B cell (primary cell): ENCODE results near the gene ZMAT3. TPM values are rescaled to one million over a fixed set of nuclear protein-coding genes. Genes with fewer than 3 reads are reported as not detected.
"Not testable (repeated sequence)": the region's sequence is repeated elsewhere in the genome, so short reads cannot be mapped to it uniquely, and the experiment has no call there.

Source experiments
- ATAC-seq: fragments of 200-7000 bp; cut with Tn5 transposase; one replicate; pipeline ENCODE4 v1.10.0; 2021; ENCODE audit warnings: low read depth, mild to moderate bottlenecking, moderate number of reproducible peaks, moderate library complexity
- CTCF ChIA-PET: fragments of 350-600 bp; sonication (Branson Sonifier 250); formaldehyde crosslinking; loops from one replicate; lab custom pipeline; 2021; ENCODE audit warnings: antibody characterized with exemption, inconsistent platforms; lab: Charles Lee
- POLR2A ChIA-PET: fragments of 350-600 bp; sonication (Branson Sonifier 250); formaldehyde crosslinking; loops from one replicate; lab custom pipeline; 2021; ENCODE audit warnings: antibody characterized with exemption; lab: Charles Lee
- DNase-seq: peaks from one replicate; pipeline ENCODE4 v3.0.0; 2013
- H2AFZ ChIP-seq: 2 replicates; pipeline ENCODE4 v1.6.1; 2012; ENCODE audit warnings: mild to moderate bottlenecking, low read depth, low read length; ENCODE audit not compliant: insufficient read depth, poor library complexity, severe bottlenecking
- H3K27ac ChIP-seq, 2 donors: 1 replicate in 1 of 2; 2 replicates in 1 of 2; pipeline ENCODE4 v1.5.1; 2012 to 2013; ENCODE audit warnings: low read length in 2 of 2, mild to moderate bottlenecking in 2 of 2, moderate library complexity in 1 of 2
- H3K27me3 ChIP-seq, 4 experiments: fragments of 200-600 bp in 1 of 4; sonication (generic) in 1 of 4; replicated peaks in 1 of 4; 1 replicate in 2 of 4; 2 replicates in 2 of 4; pipeline versions ENCODE4 v1.6.1 to v1.7.0; 2013 to 2016; ENCODE audit warnings: low read length in 3 of 4, mild to moderate bottlenecking in 2 of 4, mixed read lengths in 1 of 4, moderate library complexity in 1 of 4; ENCODE audit not compliant: insufficient read depth in 4 of 4, control insufficient read depth in 3 of 4; ENCODE audit errors: control extremely low read depth in 1 of 4
- H3K36me3 ChIP-seq, 2 experiments: replicated peaks in 1 of 2; 1 replicate in 1 of 2; 2 replicates in 1 of 2; pipeline versions ENCODE4 v1.6.1 to v1.7.1; 2013; ENCODE audit warnings: low read length in 1 of 2; ENCODE audit not compliant: insufficient read depth in 2 of 2, control insufficient read depth in 1 of 2; ENCODE audit errors: control extremely low read depth in 1 of 2, extremely low read depth in 1 of 2
- H3K4me1 ChIP-seq, 2 donors: fragments of 200-600 bp in 1 of 2; sonication (generic) in 1 of 2; 1 replicate in 1 of 2; 2 replicates in 1 of 2; pipeline versions ENCODE4 v1.5.1 to v1.6.1; 2013 to 2017; ENCODE audit warnings: low read length in 2 of 2; ENCODE audit not compliant: control insufficient read depth in 2 of 2, insufficient read depth in 2 of 2
- H3K4me2 ChIP-seq: replicated peaks from 2 replicates; pipeline ENCODE3; 2012; ENCODE audit warnings: mild to moderate bottlenecking, low read depth, low read length; ENCODE audit not compliant: poor library complexity, severe bottlenecking
- H3K4me3 ChIP-seq, 5 experiments: fragments of 200-600 bp in 1 of 5; sonication (generic) in 1 of 5; 1 replicate in 3 of 5; 2 replicates in 2 of 5; pipeline versions ENCODE4 v1.5.1 to v1.7.0; 2011 to 2016; ENCODE audit warnings: low read length in 4 of 5, mild to moderate bottlenecking in 4 of 5, low read depth in 2 of 5, control low read depth in 1 of 5, moderate library complexity in 1 of 5; ENCODE audit not compliant: insufficient read depth in 1 of 5; ENCODE audit errors: control extremely low read depth in 1 of 5, extremely low read depth in 1 of 5
- H3K79me2 ChIP-seq: fragments of 200-600 bp; sonication (generic); one replicate; pipeline ENCODE4 v1.6.0; 2016; ENCODE audit warnings: low read length; ENCODE audit not compliant: control insufficient read depth, insufficient read depth
- H3K9ac ChIP-seq: fragments of 200-600 bp; sonication (generic); 2 replicates; pipeline ENCODE4 v1.6.1; 2017; ENCODE audit warnings: mild to moderate bottlenecking, low read length, moderate library complexity
- H3K9me3 ChIP-seq, 3 donors: one replicate each; pipeline versions ENCODE4 v1.6.1 to v1.7.1; 2013; ENCODE audit warnings: low read length in 2 of 3; ENCODE audit not compliant: control insufficient read depth in 2 of 3, insufficient read depth in 1 of 3; ENCODE audit errors: control extremely low read depth in 1 of 3
- H4K20me1 ChIP-seq: 2 replicates; pipeline ENCODE4 v1.6.0; 2012; ENCODE audit warnings: mild to moderate bottlenecking, low read length; ENCODE audit not compliant: insufficient read depth, control insufficient read depth, poor library complexity, severe bottlenecking
- H3K27ac Mint-ChIP-seq: one replicate; pipeline ENCODE4 v1.8.0; 2021; ENCODE audit warnings: mixed read lengths
- H3K27me3 Mint-ChIP-seq: one replicate; pipeline ENCODE4 v1.8.0; 2021; ENCODE audit warnings: mixed read lengths
- H3K4me1 Mint-ChIP-seq: one replicate; pipeline ENCODE4 v1.8.0; 2021; ENCODE audit warnings: mixed read lengths
- H3K4me3 Mint-ChIP-seq: one replicate; pipeline ENCODE4 v1.8.0; 2021; ENCODE audit warnings: mixed read lengths
- H3K9me3 Mint-ChIP-seq: one replicate; pipeline ENCODE4 v1.8.0; 2022; ENCODE audit warnings: mixed read lengths; ENCODE audit not compliant: insufficient read depth
- CTCF ChIP-seq: fragments of 200-600 bp; IDR thresholded peaks from one replicate; pipeline ENCODE4 v1.8.0; 2022; ENCODE audit warnings: antibody characterized with exemption, mild to moderate bottlenecking
- EZH2 ChIP-seq: IDR thresholded peaks from 2 replicates; pipeline ENCODE4 v1.6.1; 2012; ENCODE audit warnings: borderline replicate concordance, low read depth, mild to moderate bottlenecking, moderate library complexity, low read length; ENCODE audit not compliant: insufficient read depth, poor library complexity, severe bottlenecking
- WGBS: methylation state at CpG from one replicate; pipeline ENCODE4 v1.1.5; 2013; ENCODE audit warnings: missing lambda C conversion rate; ENCODE audit not compliant: insufficient coverage; 5-methylcytosine and 5-hydroxymethylcytosine counted together
- intact Hi-C: fragments of 100-400 bp; cut with micrococcal nuclease; formaldehyde crosslinking; loops from one replicate; pipeline ENCODE4 v1.10.0; 2022
- polyA plus RNA-seq: library from polyadenylated mRNA; depleted of rRNA; stranded (reverse); fragments of >200 nt; gene quantifications from 2 replicates; pipeline ENCODE4 v1.2.3, GENCODE V29; 2012
- total RNA-seq, 2 donors: library from RNA; stranded (reverse); fragments of 120-200 nt in 1 of 2; gene quantifications; 1 replicate in 1 of 2; 2 replicates in 1 of 2; pipeline versions ENCODE4 v1.2.3 to v1.2.4, GENCODE V29; 2013 to 2022

Gene ZMAT3
- total and polyA plus RNA-seq, 2 donors (not counting 1 experiment from before 2014, with no cell fraction given), result 3.6 to 19.5 TPM

- Histone ChIP-seq H3K9me3 (peaks cover 0 to 4% (median 0%) of the 10 kb centered on the region in 3 donors), H3K79me2 (peaks cover 54% of the 10 kb centered on the region), H3K27ac (no peak overlapping the region), H3K4me2 (no peak overlapping the region), H3K4me3 (no peak overlapping the region), H3K27me3 (no peaks in the 10 kb centered on the region), H3K9ac (no peak overlapping the region), H4K20me1 (no peaks in the 10 kb centered on the region), H3K4me1 (peaks cover 0 to 2% of the 10 kb centered on the region in 2 donors), H3K36me3 (peaks cover 0 to 2% of the 10 kb centered on the region in 2 experiments), H2AFZ (no peak overlapping the region)
- no peaks in the 10 kb centered on the region for H3K9me3 Mint-ChIP-seq
- ChIA-PET CTCF (no interaction called here), POLR2A (no interaction called here)
- H3K27ac Mint-ChIP-seq, result no peak overlapping the region
- no peak overlapping the region for H3K4me3 Mint-ChIP-seq
- ATAC-seq, result no peak
- 100% methylated on average over 1 of the region's 3 CpGs for WGBS
- no peak for DNase-seq
- no peaks in the 10 kb centered on the region for H3K27me3 Mint-ChIP-seq
- H3K4me1 Mint-ChIP-seq, result peaks cover 8% of the 10 kb centered on the region
- intact Hi-C loops, result no loop called here
- no peak for TF ChIP-seq EZH2
- no peak for TF ChIP-seq CTCF
Observed at GRCh38 chr3:179035232-179035631, 36.4 kb downstream of the ZMAT3 start.

- WGBS, result no CpG with 5 or more reads among the region's 5 CpGs
- H3K27me3 Mint-ChIP-seq, intact Hi-C loops, H3K27ac Mint-ChIP-seq, DNase-seq, H4K20me1 ChIP-seq, POLR2A ChIA-PET, H3K9me3 Mint-ChIP-seq, ATAC-seq, H3K9ac ChIP-seq, H3K4me3 Mint-ChIP-seq, H3K4me3 ChIP-seq, H3K27ac ChIP-seq, H3K4me1 ChIP-seq, H3K4me1 Mint-ChIP-seq, H3K27me3 ChIP-seq, H2AFZ ChIP-seq, H3K9me3 ChIP-seq, H3K4me2 ChIP-seq, H3K36me3 ChIP-seq: not testable (repeated sequence)
- H3K79me2 ChIP-seq, result peaks cover 44% of the 10 kb centered on the region
- CTCF ChIA-PET, result interaction anchor here (1.9 kb wide), 1 partner anchor 38 kb away, joined by 4 read pairs; the partner anchor contains the start of gene ZMAT3
Observed at GRCh38 chr3:179033304-179033657, 38.3 kb downstream of the ZMAT3 start.

GRCh38 chr3:179032454-179033303 lies 38.9 kb downstream of the ZMAT3 start:
- POLR2A ChIA-PET, ATAC-seq, H3K27me3 ChIP-seq, H3K4me2 ChIP-seq, H3K9ac ChIP-seq, H3K4me3 ChIP-seq, H3K36me3 ChIP-seq, H3K27ac ChIP-seq, H3K27ac Mint-ChIP-seq, H3K9me3 Mint-ChIP-seq, DNase-seq, intact Hi-C loops, H3K4me1 ChIP-seq, H3K4me1 Mint-ChIP-seq, H2AFZ ChIP-seq, H4K20me1 ChIP-seq, H3K4me3 Mint-ChIP-seq, H3K27me3 Mint-ChIP-seq, H3K9me3 ChIP-seq: not testable (repeated sequence)
- CTCF ChIA-PET, result interaction anchor here (1.9 kb wide), 1 partner anchor 38 kb away, joined by 4 read pairs; the partner anchor contains the start of gene ZMAT3
- peaks cover 38% of the 10 kb centered on the region for H3K79me2 ChIP-seq
- 82% methylated on average over 10 of the region's 42 CpGs for WGBS
